HepG2 (cell line): ENCODE measurements around the gene FEV. TPM values are rescaled to one million over a fixed set of nuclear protein-coding genes. Genes with fewer than 3 reads are reported as not detected.

ENCODE experiments used
- ARNT2 ChIP-seq: sonication (generic); formaldehyde crosslinking; IDR thresholded peaks from 2 replicates; pipeline ENCODE4 v1.8.0; 2022; ENCODE audit warnings: mild to moderate bottlenecking, low read depth, missing genetic modification reagents, moderate library complexity
- E2F5 ChIP-seq: sonication (generic); formaldehyde crosslinking; conservative IDR thresholded peaks from 2 replicates; pipeline ENCODE4 v1.4.0; 2020; ENCODE audit warnings: missing genetic modification reagents
- HNRNPK ChIP-seq: fragments of 200-400 bp; formaldehyde crosslinking; IDR thresholded peaks from 2 replicates; pipeline ENCODE4 v1.6.1; 2018; ENCODE audit warnings: low read length, low read depth, moderate library complexity, mild to moderate bottlenecking; ENCODE audit not compliant: poor library complexity, severe bottlenecking
- IKZF5 ChIP-seq: IDR thresholded peaks from 2 replicates; pipeline ENCODE4 v1.6.1; 2018; ENCODE audit warnings: missing genetic modification reagents, mild to moderate bottlenecking, missing compliant biosample characterization
- KMT2B ChIP-seq: IDR thresholded peaks from 2 replicates; pipeline ENCODE4 v1.6.1; 2016; ENCODE audit warnings: missing genetic modification reagents, missing compliant biosample characterization
- LCORL ChIP-seq, 2 experiments: fragments of 450-650 bp in 1 of 2; sonication (generic) in 1 of 2; formaldehyde crosslinking in 1 of 2; IDR thresholded peaks; 2 replicates each; pipeline versions ENCODE4 v1.5.0 to v1.6.1; 2017 to 2020; ENCODE audit warnings: antibody characterized with exemption in 1 of 2, missing genetic modification reagents in 1 of 2
- MAX ChIP-seq: IDR thresholded peaks from 2 replicates; pipeline ENCODE4 v1.6.1; 2012; ENCODE audit warnings: inconsistent platforms
- MAZ ChIP-seq, 2 experiments: sonication (generic) in 1 of 2; formaldehyde crosslinking in 1 of 2; IDR thresholded peaks; 2 replicates each; pipeline versions ENCODE4 v1.5.0 to v1.6.1; 2012 to 2020; ENCODE audit warnings: low read depth in 2 of 2, mild to moderate bottlenecking in 2 of 2, borderline replicate concordance in 1 of 2, improper control_type of control experiment in 1 of 2, low read length in 1 of 2, missing genetic modification reagents in 1 of 2, moderate library complexity in 1 of 2
- MXD1 ChIP-seq: sonication (generic); formaldehyde crosslinking; IDR thresholded peaks from 2 replicates; pipeline ENCODE4 v1.4.0; 2020; ENCODE audit warnings: mild to moderate bottlenecking, missing genetic modification reagents
- NPAS2 ChIP-seq: sonication (generic); formaldehyde crosslinking; IDR thresholded peaks from 2 replicates; pipeline ENCODE4 v1.8.0; 2022; ENCODE audit warnings: mild to moderate bottlenecking, missing genetic modification reagents, borderline replicate concordance
- SOX13 ChIP-seq, 3 experiments: fragments of 450-650 bp in 1 of 3; sonication (generic) in 1 of 3; formaldehyde crosslinking in 1 of 3; IDR thresholded peaks in 2 of 3; conservative IDR thresholded peaks in 1 of 3; 2 replicates each; pipeline versions ENCODE4 v1.5.0 to v1.6.1; 2016 to 2020; ENCODE audit warnings: antibody characterized with exemption in 1 of 3, mild to moderate bottlenecking in 1 of 3, missing compliant biosample characterization in 1 of 3, missing genetic modification reagents in 1 of 3, moderate library complexity in 1 of 3
- TAF1 ChIP-seq: sonication (generic); formaldehyde crosslinking; IDR thresholded peaks from 2 replicates; pipeline ENCODE4 v1.4.0; 2020; ENCODE audit warnings: missing genetic modification reagents
- TBL1XR1 ChIP-seq: fragments of 150-350 bp; IDR thresholded peaks from 2 replicates; pipeline ENCODE4 v1.6.1; 2014; ENCODE audit warnings: borderline replicate concordance, low read length; ENCODE audit not compliant: partially characterized antibody
- ZBTB25 ChIP-seq: IDR thresholded peaks from 2 replicates; pipeline ENCODE4 v1.6.1; 2018; ENCODE audit warnings: missing genetic modification reagents
- ZMYM3 ChIP-seq: sonication (generic); formaldehyde crosslinking; IDR thresholded peaks from 2 replicates; pipeline ENCODE4 v1.5.1; 2020; ENCODE audit warnings: mild to moderate bottlenecking, missing genetic modification reagents
- ZNF136 ChIP-seq: sonication (generic); formaldehyde crosslinking; IDR thresholded peaks from 2 replicates; pipeline ENCODE4 v1.8.1; 2022; ENCODE audit warnings: low read depth, mild to moderate bottlenecking, moderate library complexity, missing genetic modification reagents
- ZNF34 ChIP-seq: sonication (generic); formaldehyde crosslinking; IDR thresholded peaks from 2 replicates; pipeline ENCODE4 v1.4.0; 2020; ENCODE audit warnings: mild to moderate bottlenecking, missing genetic modification reagents, borderline replicate concordance
- ZNF350 ChIP-seq: sonication (generic); formaldehyde crosslinking; IDR thresholded peaks from 2 replicates; pipeline ENCODE4 v1.4.0; 2020; ENCODE audit warnings: mild to moderate bottlenecking, low read depth, missing genetic modification reagents, borderline replicate concordance
- ZNF383 ChIP-seq: sonication (generic); formaldehyde crosslinking; IDR thresholded peaks from 2 replicates; pipeline ENCODE4 v1.4.0; 2020; ENCODE audit warnings: missing genetic modification reagents, mild to moderate bottlenecking, borderline replicate concordance
- ZNF547 ChIP-seq: sonication (generic); formaldehyde crosslinking; IDR thresholded peaks from 2 replicates; pipeline ENCODE4 v1.5.1; 2020; ENCODE audit warnings: mild to moderate bottlenecking, missing genetic modification reagents
- ZNF883 ChIP-seq: sonication (generic); formaldehyde crosslinking; IDR thresholded peaks from 2 replicates; pipeline ENCODE4 v1.5.1; 2020; ENCODE audit warnings: mild to moderate bottlenecking, missing genetic modification reagents; ENCODE audit errors: not compliant biosample characterization
- ZNF891 ChIP-seq: sonication (generic); formaldehyde crosslinking; IDR thresholded peaks from 2 replicates; pipeline ENCODE4 v1.5.0; 2020; ENCODE audit warnings: mild to moderate bottlenecking, missing genetic modification reagents
- polyA plus RNA-seq, 8 experiments: library from polyadenylated mRNA; depleted of rRNA in 3 of 8; stranded (reverse) in 7 of 8; unstranded in 1 of 8; fragments of >200 nt; fragmentation: Illumina TruSeq in 4 of 8; extraction: Trizol in 4 of 8; gene quantifications; 2 replicates each; pipeline versions ENCODE4 v1.2.1 to v1.2.3, GENCODE V29; 2011 to 2016; ENCODE audit warnings: low read depth in 4 of 8, missing spikeins in 1 of 8, mixed read lengths in 1 of 8; ENCODE audit not compliant: insufficient read depth in 1 of 8
- total RNA-seq, 5 experiments: library from RNA; depleted of rRNA; stranded (reverse); fragments of >200 nt; fragmentation: Illumina TruSeq; extraction: Trizol; gene quantifications; 2 replicates each; pipeline ENCODE4 v1.2.3, GENCODE V29; 2016; ENCODE audit warnings: low read depth in 1 of 5

The FEV gene
- total and polyA plus RNA-seq, 2 of the 13 experiments (the other 11 are each of a cell fraction or from before 2014, with no cell fraction given): not detected

- TF ChIP-seq TAF1 (CRISPR knock-in tag) (0 out of 2 replicates have a peak, but pooled peaks have one; percentile 26), SOX13 (IDR thresholded peaks at IDR 0.05) (no peak), SOX13 (CRISPR knock-in tag; conservative IDR thresholded peaks at IDR 0.05 in 1 of 2, IDR thresholded peaks at IDR 0.05 in 1 of 2) (0 out of 4 replicates have a peak, but pooled peaks of 1 of the 2 experiments have one; percentile 23), MAZ (IDR thresholded peaks at IDR 0.05; ENCODE audit: borderline replicate concordance, low read depth, low read length) (0 out of 2 replicates have a peak, but pooled peaks have one; percentile 56), MAZ (CRISPR knock-in tag; IDR thresholded peaks at IDR 0.05; ENCODE audit: low read depth) (no peak; the same call in 1 of the 2 replicates), HNRNPK (peak; percentile 59), E2F5 (no peak), NPAS2 (CRISPR knock-in tag) (no peak), KMT2B (CRISPR knock-in tag) (0 out of 2 replicates have a peak, but pooled peaks have one; percentile 36), ZMYM3 (0 out of 2 replicates have a peak, but pooled peaks have one; percentile 27), ZNF34 (CRISPR knock-in tag) (no peak), ZNF350 (CRISPR knock-in tag) (peak; percentile 64; the same call in 1 of the 2 replicates), MXD1 (CRISPR knock-in tag) (0 out of 2 replicates have a peak, but pooled peaks have one; percentile 12), LCORL (IDR thresholded peaks at IDR 0.05) (no peak), LCORL (CRISPR knock-in tag; IDR thresholded peaks at IDR 0.05) (0 out of 2 replicates have a peak, but pooled peaks have one; percentile 48), ZNF136 (no peak), ZNF547 (peak; percentile 64; the same call in 1 of the 2 replicates), ARNT2 (0 out of 2 replicates have a peak, but pooled peaks have one; percentile 46), ZBTB25 (CRISPR knock-in tag) (peak; percentile 34; the same call in 1 of the 2 replicates), TBL1XR1 (no peak), ZNF383 (no peak), IKZF5 (CRISPR knock-in tag) (peak; percentile 41; the same call in 1 of the 2 replicates), MAX (0 out of 2 replicates have a peak, but pooled peaks have one; percentile 17), ZNF883 (CRISPR knock-in tag) (peak; percentile 25), ZNF891 (peak; percentile 71; the same call in 1 of the 2 replicates)
Observed at GRCh38 chr2:218979846-218980734, 4.9 kb downstream of the FEV start (continued).
